Liver (tissue), 9 donors: ENCODE data around the gene ARL13A. TPM values are rescaled to one million over a fixed set of nuclear protein-coding genes. Genes with fewer than 3 reads are reported as not detected.
"Not testable (repeated sequence)": the region's sequence is repeated elsewhere in the genome, so short reads cannot be mapped to it uniquely, and the experiment has no call there.

Experiments used
- DNase-seq: peaks from one replicate; pipeline ENCODE4 v3.0.0-alpha.2; 2017; ENCODE audit warnings: low spot score
- H3K27ac ChIP-seq, 2 donors: one replicate each; pipeline ENCODE4 v1.7.0; 2013; ENCODE audit warnings: inconsistent platforms in 2 of 2, low read length in 2 of 2, control low read depth in 1 of 2, low read depth in 1 of 2, mild to moderate bottlenecking in 1 of 2
- H3K27me3 ChIP-seq, 4 donors: one replicate each; pipeline versions ENCODE4 v1.6.1 to v1.7.0; 2013; ENCODE audit warnings: low read length in 3 of 4, inconsistent platforms in 1 of 4, mild to moderate bottlenecking in 1 of 4, moderate library complexity in 1 of 4; ENCODE audit not compliant: control insufficient read depth in 4 of 4, insufficient read depth in 4 of 4
- H3K36me3 ChIP-seq, 4 donors: one replicate each; pipeline versions ENCODE4 v1.6.1 to v1.7.0; 2013; ENCODE audit warnings: low read length in 3 of 4, mild to moderate bottlenecking in 3 of 4, low read depth in 1 of 4, moderate library complexity in 1 of 4; ENCODE audit not compliant: control insufficient read depth in 4 of 4, insufficient read depth in 3 of 4
- H3K4me1 ChIP-seq, 4 donors: one replicate each; pipeline versions ENCODE4 v1.6.1 to v1.7.0; 2013; ENCODE audit warnings: low read length in 3 of 4, mild to moderate bottlenecking in 3 of 4, moderate library complexity in 1 of 4; ENCODE audit not compliant: control insufficient read depth in 4 of 4, insufficient read depth in 4 of 4
- H3K4me3 ChIP-seq, 3 donors: one replicate each; pipeline versions ENCODE4 v1.6.1 to v1.7.0; 2013; ENCODE audit warnings: low read length in 3 of 3, control low read depth in 1 of 3, low read depth in 1 of 3, mild to moderate bottlenecking in 1 of 3
- H3K9ac ChIP-seq, 2 donors: one replicate each; pipeline ENCODE4 v1.7.0; 2013; ENCODE audit warnings: low read length in 2 of 2, mild to moderate bottlenecking in 2 of 2, moderate library complexity in 2 of 2, control low read depth in 1 of 2, low read depth in 1 of 2
- H3K9me3 ChIP-seq, 4 donors: one replicate each; pipeline versions ENCODE4 v1.6.1 to v1.7.0; 2013; ENCODE audit warnings: low read length in 3 of 4; ENCODE audit not compliant: control insufficient read depth in 4 of 4
- EGR1 ChIP-seq, 2 donors: IDR thresholded peaks; 2 replicates each; pipeline ENCODE4 v1.6.1; 2016 to 2018; ENCODE audit warnings: antibody characterized with exemption in 2 of 2, low read depth in 2 of 2
- FOXA1 ChIP-seq: IDR thresholded peaks from 2 replicates; pipeline ENCODE4 v1.6.1; 2016; ENCODE audit warnings: antibody characterized with exemption
- FOXA2 ChIP-seq: IDR thresholded peaks from 2 replicates; pipeline ENCODE4 v1.6.1; 2016; ENCODE audit warnings: antibody characterized with exemption
- GABPA ChIP-seq, 2 donors: IDR thresholded peaks in 1 of 2; conservative IDR thresholded peaks in 1 of 2; 2 replicates each; pipeline ENCODE4 v1.6.1; 2016; ENCODE audit warnings: antibody characterized with exemption in 2 of 2, mild to moderate bottlenecking in 1 of 2, moderate library complexity in 1 of 2
- HNF4A ChIP-seq, 2 donors: conservative IDR thresholded peaks; 2 replicates each; pipeline ENCODE4 v1.6.1; 2016; ENCODE audit warnings: antibody characterized with exemption in 2 of 2, mild to moderate bottlenecking in 2 of 2
- HNF4G ChIP-seq: IDR thresholded peaks from 2 replicates; pipeline ENCODE4 v1.6.1; 2016; ENCODE audit warnings: antibody characterized with exemption
- JUND ChIP-seq, 2 donors: IDR thresholded peaks; 2 replicates each; pipeline ENCODE4 v1.6.1; 2016; ENCODE audit warnings: antibody characterized with exemption in 2 of 2
- NR2F2 ChIP-seq: IDR thresholded peaks from 2 replicates; pipeline ENCODE4 v1.6.1; 2016; ENCODE audit warnings: antibody characterized with exemption
- RAD21 ChIP-seq, 2 donors: IDR thresholded peaks; 2 replicates each; pipeline ENCODE4 v1.6.1; 2016; ENCODE audit warnings: antibody characterized with exemption in 2 of 2, mild to moderate bottlenecking in 2 of 2
- RXRA ChIP-seq, 2 donors: IDR thresholded peaks; 2 replicates each; pipeline ENCODE4 v1.6.1; 2017 to 2018; ENCODE audit warnings: antibody characterized with exemption in 2 of 2, mild to moderate bottlenecking in 1 of 2
- SP1 ChIP-seq: IDR thresholded peaks from 2 replicates; pipeline ENCODE4 v1.6.1; 2018; ENCODE audit warnings: antibody characterized with exemption, mild to moderate bottlenecking
- TAF1 ChIP-seq: conservative IDR thresholded peaks from 2 replicates; pipeline ENCODE4 v1.6.1; 2016; ENCODE audit warnings: antibody characterized with exemption, mild to moderate bottlenecking
- YY1 ChIP-seq: IDR thresholded peaks from 2 replicates; pipeline ENCODE4 v1.6.1; 2016; ENCODE audit warnings: antibody characterized with exemption, mild to moderate bottlenecking
- WGBS: extraction: QIAGEN DNeasy Blood & Tissue Kit; methylation state at CpG from one replicate; pipeline ENCODE4 v1.1.7; 2013; 5-methylcytosine and 5-hydroxymethylcytosine counted together
- polyA plus RNA-seq, 2 donors: library from polyadenylated mRNA; stranded (reverse) in 1 of 2; unstranded in 1 of 2; fragments of 200-250 nt in 1 of 2; fragments of >200 nt in 1 of 2; fragmentation: Nextera tagmentation in 1 of 2; extraction: Ambion mirVana in 1 of 2; gene quantifications; one replicate each; pipeline versions ENCODE4 v1.2.1 to v1.2.3, GENCODE V29; 2013 to 2015
- total RNA-seq, 2 donors: library from RNA; depleted of rRNA; stranded (reverse); fragments of >200 nt; gene quantifications; one replicate each; pipeline ENCODE4 v1.2.3, GENCODE V29; 2014
- TF ChIP-seq, protein P1 (sequence below): IDR thresholded peaks from 2 replicates; pipeline ENCODE4 v1.6.1; 2016; ENCODE audit warnings: antibody characterized with exemption
- TF ChIP-seq, protein P2 (sequence below): fragments of 150-350 bp; IDR thresholded peaks from 2 replicates; pipeline ENCODE4 v1.5.1; 2017; ENCODE audit warnings: improper control_type of control experiment, low read depth, low read length; ENCODE audit not compliant: missing input control
- TF ChIP-seq, protein P3 (sequence below): IDR thresholded peaks from 2 replicates; pipeline ENCODE4 v1.6.1; 2016; ENCODE audit warnings: antibody characterized with exemption, mild to moderate bottlenecking
- TF ChIP-seq, protein P4 (sequence below): IDR thresholded peaks from 2 replicates; pipeline ENCODE4 v1.6.1; 2016; ENCODE audit warnings: antibody characterized with exemption
- TF ChIP-seq, protein P5 (sequence below): IDR thresholded peaks from 2 replicates; pipeline ENCODE4 v1.6.1; 2016; ENCODE audit warnings: antibody characterized with exemption
- donor health status: healthy.
- donor health status: healthy.
- donor health status: healthy.
- donor health status: healthy.
- donor health status: healthy.

ARL13A gene
- total and polyA plus RNA-seq, 4 donors: not detected

DNA sequence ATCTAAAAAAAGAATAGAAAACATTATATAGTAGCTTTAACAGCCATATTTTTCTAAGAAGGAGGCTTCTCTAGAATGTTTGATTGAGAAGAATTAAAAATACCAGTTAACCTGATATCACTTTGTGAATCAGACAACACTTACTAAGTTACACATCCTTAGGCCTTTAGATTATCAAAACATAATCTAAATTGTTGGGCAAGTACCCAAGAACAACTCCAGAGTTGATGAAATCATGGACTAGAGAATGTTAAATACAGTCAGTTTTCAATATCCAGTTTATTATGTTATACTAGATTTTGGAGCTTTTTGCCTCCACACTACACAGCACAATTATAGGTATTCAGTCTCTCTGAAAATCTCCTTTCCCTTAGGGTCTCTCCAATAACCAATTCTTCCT is 39.6 kb downstream of the ARL13A start:
- Histone ChIP-seq H3K4me1 (no peaks in the 10 kb centered on the region), H3K27ac (no peak overlapping the region), H3K36me3 (peaks cover 3 to 25% (median 7%) of the 10 kb centered on the region in 4 donors), H3K4me3 (no peak overlapping the region), H3K9ac (no peak overlapping the region), H3K9me3 (no peaks in the 10 kb centered on the region), H3K27me3 (no peaks in the 10 kb centered on the region)
- TF ChIP-seq, protein P1, sequence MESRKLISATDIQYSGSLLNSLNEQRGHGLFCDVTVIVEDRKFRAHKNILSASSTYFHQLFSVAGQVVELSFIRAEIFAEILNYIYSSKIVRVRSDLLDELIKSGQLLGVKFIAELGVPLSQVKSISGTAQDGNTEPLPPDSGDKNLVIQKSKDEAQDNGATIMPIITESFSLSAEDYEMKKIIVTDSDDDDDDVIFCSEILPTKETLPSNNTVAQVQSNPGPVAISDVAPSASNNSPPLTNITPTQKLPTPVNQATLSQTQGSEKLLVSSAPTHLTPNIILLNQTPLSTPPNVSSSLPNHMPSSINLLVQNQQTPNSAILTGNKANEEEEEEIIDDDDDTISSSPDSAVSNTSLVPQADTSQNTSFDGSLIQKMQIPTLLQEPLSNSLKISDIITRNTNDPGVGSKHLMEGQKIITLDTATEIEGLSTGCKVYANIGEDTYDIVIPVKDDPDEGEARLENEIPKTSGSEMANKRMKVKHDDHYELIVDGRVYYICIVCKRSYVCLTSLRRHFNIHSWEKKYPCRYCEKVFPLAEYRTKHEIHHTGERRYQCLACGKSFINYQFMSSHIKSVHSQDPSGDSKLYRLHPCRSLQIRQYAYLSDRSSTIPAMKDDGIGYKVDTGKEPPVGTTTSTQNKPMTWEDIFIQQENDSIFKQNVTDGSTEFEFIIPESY: no peak
- TF ChIP-seq HNF4A (conservative IDR thresholded peaks at IDR 0.05): no peak
- TF ChIP-seq SP1: no peak
- TF ChIP-seq RAD21 (IDR thresholded peaks at IDR 0.05): no peak
- TF ChIP-seq RXRA (IDR thresholded peaks at IDR 0.05): no peak
- TF ChIP-seq EGR1 (IDR thresholded peaks at IDR 0.05; ENCODE audit: low read depth in 2 of 2): no peak
- TF ChIP-seq, protein P2, sequence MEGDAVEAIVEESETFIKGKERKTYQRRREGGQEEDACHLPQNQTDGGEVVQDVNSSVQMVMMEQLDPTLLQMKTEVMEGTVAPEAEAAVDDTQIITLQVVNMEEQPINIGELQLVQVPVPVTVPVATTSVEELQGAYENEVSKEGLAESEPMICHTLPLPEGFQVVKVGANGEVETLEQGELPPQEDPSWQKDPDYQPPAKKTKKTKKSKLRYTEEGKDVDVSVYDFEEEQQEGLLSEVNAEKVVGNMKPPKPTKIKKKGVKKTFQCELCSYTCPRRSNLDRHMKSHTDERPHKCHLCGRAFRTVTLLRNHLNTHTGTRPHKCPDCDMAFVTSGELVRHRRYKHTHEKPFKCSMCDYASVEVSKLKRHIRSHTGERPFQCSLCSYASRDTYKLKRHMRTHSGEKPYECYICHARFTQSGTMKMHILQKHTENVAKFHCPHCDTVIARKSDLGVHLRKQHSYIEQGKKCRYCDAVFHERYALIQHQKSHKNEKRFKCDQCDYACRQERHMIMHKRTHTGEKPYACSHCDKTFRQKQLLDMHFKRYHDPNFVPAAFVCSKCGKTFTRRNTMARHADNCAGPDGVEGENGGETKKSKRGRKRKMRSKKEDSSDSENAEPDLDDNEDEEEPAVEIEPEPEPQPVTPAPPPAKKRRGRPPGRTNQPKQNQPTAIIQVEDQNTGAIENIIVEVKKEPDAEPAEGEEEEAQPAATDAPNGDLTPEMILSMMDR: no peak
- TF ChIP-seq FOXA2: no peak
- TF ChIP-seq GABPA (IDR thresholded peaks at IDR 0.05 in 1 of 2, conservative IDR thresholded peaks at IDR 0.05 in 1 of 2): no peak
- no peak for TF ChIP-seq NR2F2
- TF ChIP-seq, protein P3, sequence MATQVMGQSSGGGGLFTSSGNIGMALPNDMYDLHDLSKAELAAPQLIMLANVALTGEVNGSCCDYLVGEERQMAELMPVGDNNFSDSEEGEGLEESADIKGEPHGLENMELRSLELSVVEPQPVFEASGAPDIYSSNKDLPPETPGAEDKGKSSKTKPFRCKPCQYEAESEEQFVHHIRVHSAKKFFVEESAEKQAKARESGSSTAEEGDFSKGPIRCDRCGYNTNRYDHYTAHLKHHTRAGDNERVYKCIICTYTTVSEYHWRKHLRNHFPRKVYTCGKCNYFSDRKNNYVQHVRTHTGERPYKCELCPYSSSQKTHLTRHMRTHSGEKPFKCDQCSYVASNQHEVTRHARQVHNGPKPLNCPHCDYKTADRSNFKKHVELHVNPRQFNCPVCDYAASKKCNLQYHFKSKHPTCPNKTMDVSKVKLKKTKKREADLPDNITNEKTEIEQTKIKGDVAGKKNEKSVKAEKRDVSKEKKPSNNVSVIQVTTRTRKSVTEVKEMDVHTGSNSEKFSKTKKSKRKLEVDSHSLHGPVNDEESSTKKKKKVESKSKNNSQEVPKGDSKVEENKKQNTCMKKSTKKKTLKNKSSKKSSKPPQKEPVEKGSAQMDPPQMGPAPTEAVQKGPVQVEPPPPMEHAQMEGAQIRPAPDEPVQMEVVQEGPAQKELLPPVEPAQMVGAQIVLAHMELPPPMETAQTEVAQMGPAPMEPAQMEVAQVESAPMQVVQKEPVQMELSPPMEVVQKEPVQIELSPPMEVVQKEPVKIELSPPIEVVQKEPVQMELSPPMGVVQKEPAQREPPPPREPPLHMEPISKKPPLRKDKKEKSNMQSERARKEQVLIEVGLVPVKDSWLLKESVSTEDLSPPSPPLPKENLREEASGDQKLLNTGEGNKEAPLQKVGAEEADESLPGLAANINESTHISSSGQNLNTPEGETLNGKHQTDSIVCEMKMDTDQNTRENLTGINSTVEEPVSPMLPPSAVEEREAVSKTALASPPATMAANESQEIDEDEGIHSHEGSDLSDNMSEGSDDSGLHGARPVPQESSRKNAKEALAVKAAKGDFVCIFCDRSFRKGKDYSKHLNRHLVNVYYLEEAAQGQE: no peak
- TF ChIP-seq, protein P4, sequence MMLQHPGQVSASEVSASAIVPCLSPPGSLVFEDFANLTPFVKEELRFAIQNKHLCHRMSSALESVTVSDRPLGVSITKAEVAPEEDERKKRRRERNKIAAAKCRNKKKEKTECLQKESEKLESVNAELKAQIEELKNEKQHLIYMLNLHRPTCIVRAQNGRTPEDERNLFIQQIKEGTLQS: no peak
- no peak for TF ChIP-seq YY1
- TF ChIP-seq, protein P5, sequence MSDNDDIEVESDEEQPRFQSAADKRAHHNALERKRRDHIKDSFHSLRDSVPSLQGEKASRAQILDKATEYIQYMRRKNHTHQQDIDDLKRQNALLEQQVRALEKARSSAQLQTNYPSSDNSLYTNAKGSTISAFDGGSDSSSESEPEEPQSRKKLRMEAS: no peak
- TF ChIP-seq TAF1: no peak
- no peak for TF ChIP-seq FOXA1
- no peak for TF ChIP-seq JUND (IDR thresholded peaks at IDR 0.05)
- no peak for TF ChIP-seq HNF4G
- no peak for DNase-seq

DNA sequence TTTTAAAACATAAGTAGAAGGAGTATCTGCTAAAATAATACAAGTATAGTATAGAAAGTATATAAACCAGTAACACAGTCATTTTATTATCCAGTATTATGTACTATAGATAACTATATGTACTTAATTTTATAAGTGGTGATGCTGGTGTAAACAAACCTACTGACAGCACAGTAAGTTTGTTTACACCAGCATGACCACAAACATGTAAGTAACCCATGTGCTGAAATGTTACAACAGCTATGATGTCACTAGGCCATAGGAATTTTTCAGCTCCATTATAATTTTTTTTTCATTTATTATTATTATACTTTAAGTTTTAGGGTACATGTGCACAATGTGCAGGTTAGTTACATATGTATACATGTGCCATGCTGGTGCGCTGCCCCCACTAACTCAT is 42.5 kb downstream of the ARL13A start:
- H3K9ac ChIP-seq, H3K4me1 ChIP-seq, H3K27ac ChIP-seq, H3K27me3 ChIP-seq, H3K4me3 ChIP-seq, H3K9me3 ChIP-seq, DNase-seq: not testable (repeated sequence)
- WGBS: 70% methylated on average over 1 of the region's 1 CpG
- H3K36me3 ChIP-seq: peaks cover 3 to 25% (median 12%) of the 10 kb centered on the region in 4 donors
